Measurements from ENCODE around the gene FSTL4. TPM values are rescaled to one million over a fixed set of nuclear protein-coding genes. Genes with fewer than 3 reads are reported as not detected.

FSTL4 gene
- total RNA-seq, 1 experiment from 2014 or later: not detected

- no peaks in the 10 kb centered on the region for H3K36me3 Mint-ChIP-seq (ENCODE audit: insufficient read depth, unreplicated experiment)
- no TSS peak for BruUV-seq (replicated peaks)
- H3K4me3 Mint-ChIP-seq (ENCODE audit: low read depth, unreplicated experiment): no peak overlapping the region
- DNase-seq: no peak
- TF ChIP-seq CTCF (IDR thresholded peaks at IDR 0.05; ENCODE audit: unreplicated experiment): no peak
- intact Hi-C loops (cut with micrococcal nuclease; ENCODE audit: unreplicated experiment): no loop called here
- CTCF ChIA-PET: interaction anchor here (0.5 kb wide), 1 partner anchor 386 kb away, joined by 3 read pairs; no protein-coding TSS in a partner anchor
- no peak overlapping the region for H3K27ac Mint-ChIP-seq (ENCODE audit: unreplicated experiment)
- H3K27me3 Mint-ChIP-seq (ENCODE audit: unreplicated experiment): peaks cover 32% of the 10 kb centered on the region
- no peaks in the 10 kb centered on the region for H3K4me1 Mint-ChIP-seq (ENCODE audit: low read depth, unreplicated experiment)
- no peaks in the 10 kb centered on the region for H3K9me3 Mint-ChIP-seq (ENCODE audit: low read depth, unreplicated experiment)
Observed at GRCh38 chr5:133655966-133656365, 43.6 kb upstream of the FSTL4 start.

DNA sequence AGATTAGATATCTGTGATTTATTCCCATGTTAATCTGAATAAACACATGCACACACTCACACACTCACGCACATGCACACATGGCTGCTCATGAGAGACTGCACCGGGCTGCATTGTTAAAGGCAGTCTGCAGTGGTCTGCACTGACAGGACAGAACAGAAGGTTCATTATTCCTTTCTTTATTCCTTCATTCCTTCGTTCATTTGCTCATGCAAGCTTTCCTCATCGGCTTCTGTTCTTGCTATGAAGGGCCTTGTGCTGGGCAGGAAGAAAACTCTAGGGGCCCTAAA, 41.4 kb upstream of the FSTL4 start:
- TF ChIP-seq CTCF (IDR thresholded peaks at IDR 0.05; ENCODE audit: unreplicated experiment): no peak
- CTCF ChIA-PET: no interaction called here
- no peak for DNase-seq
- no peak overlapping the region for H3K4me3 Mint-ChIP-seq (ENCODE audit: low read depth, unreplicated experiment)
- H3K9me3 Mint-ChIP-seq (ENCODE audit: low read depth, unreplicated experiment): no peaks in the 10 kb centered on the region
- H3K4me1 Mint-ChIP-seq (ENCODE audit: low read depth, unreplicated experiment): no peaks in the 10 kb centered on the region
- intact Hi-C loops (cut with micrococcal nuclease; ENCODE audit: unreplicated experiment): no loop called here
- H3K36me3 Mint-ChIP-seq (ENCODE audit: insufficient read depth, unreplicated experiment): no peaks in the 10 kb centered on the region
- H3K27ac Mint-ChIP-seq (ENCODE audit: unreplicated experiment): no peak overlapping the region
- H3K27me3 Mint-ChIP-seq (ENCODE audit: unreplicated experiment): peaks cover 38% of the 10 kb centered on the region
- BruUV-seq (replicated peaks): no TSS peak

DNA sequence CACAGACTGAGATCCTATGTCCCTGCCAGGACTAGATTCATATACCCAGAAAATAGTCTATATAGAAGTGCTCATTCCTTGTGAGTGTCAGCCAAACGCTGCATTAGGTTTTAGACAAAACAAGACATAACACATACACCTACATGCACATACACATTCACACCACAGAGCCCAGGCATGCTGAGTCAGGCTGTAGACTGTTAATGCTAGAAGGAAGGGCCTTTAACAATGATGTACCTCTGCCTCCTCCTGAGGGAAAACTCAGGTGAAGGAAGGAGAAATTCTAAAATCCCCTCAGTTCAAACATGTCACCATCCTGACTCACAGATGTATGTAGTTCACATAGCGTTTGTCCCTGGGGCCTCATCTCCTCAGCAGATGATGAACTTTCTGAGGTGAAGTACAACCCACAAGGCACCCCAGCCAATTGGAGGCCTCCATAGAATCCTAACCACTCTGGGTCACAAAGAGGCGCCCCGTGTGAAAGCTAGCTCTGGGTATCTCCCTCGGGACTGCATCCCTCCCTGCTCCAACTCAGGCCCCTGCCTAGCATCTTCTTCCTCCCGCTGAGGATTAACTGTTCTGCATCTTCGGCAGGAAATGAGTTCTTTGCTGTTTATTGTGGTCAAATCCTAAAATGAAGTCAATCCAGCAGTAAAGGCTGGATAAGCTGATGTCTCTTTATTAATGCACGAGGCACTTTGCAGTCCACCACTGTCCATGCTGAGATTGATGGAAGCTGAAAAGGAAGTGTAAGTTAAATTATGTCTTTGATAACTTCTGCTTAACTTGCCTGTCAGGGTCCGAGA, 40.8 kb upstream of the FSTL4 start:
- Mint-ChIP-seq H3K4me3 (ENCODE audit: low read depth, unreplicated experiment) (no peak overlapping the region), H3K27ac (ENCODE audit: unreplicated experiment) (no peak overlapping the region), H3K9me3 (ENCODE audit: low read depth, unreplicated experiment) (no peaks in the 10 kb centered on the region), H3K36me3 (ENCODE audit: insufficient read depth, unreplicated experiment) (no peaks in the 10 kb centered on the region), H3K4me1 (ENCODE audit: low read depth, unreplicated experiment) (no peaks in the 10 kb centered on the region), H3K27me3 (ENCODE audit: unreplicated experiment) (peaks cover 43% of the 10 kb centered on the region)
- BruUV-seq (replicated peaks): no TSS peak
- CTCF ChIA-PET: no interaction called here
- no peak for TF ChIP-seq CTCF (IDR thresholded peaks at IDR 0.05; ENCODE audit: unreplicated experiment)
- no peak for DNase-seq
- intact Hi-C loops (cut with micrococcal nuclease; ENCODE audit: unreplicated experiment): no loop called here

DNA sequence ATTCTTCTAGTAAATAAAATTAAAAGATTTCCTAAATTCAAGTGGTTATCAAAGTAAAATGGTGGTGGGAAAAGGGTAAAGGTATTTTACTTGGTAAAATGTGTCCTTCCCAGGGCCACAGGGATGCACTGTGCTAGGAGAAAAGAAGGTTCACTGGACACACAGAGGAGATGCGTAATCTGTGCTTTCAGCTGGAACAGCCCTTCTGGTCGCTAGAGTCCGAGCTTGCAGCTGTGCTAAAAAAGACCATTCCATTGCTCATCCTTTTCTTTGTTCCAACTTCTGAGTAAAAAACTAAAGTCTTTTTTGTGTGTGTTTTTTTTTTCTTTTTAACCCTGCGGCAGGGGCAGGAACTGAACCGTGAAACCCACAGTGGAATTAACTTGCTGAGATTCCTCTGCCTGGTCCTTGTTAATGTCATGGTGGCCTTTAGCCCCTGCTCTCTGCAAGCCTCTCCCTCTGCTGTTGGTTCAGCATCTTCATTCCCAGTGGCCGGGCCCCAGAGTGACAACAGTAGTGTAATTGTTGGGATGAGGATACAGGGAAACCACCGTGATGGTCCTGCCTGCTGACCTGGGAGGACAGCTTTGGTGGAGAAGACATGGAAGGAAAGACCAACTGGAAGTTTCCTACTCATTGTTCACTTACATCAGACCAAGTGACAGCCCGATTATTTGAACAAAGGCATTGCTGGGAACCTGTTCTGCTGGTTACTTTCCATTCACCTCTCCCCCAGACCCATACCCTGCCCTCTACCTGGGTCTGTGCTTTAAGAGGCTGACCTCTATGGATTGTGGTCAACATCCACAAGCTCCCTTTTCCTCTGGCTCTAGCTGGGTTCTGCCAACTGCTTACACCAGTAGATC, 31.9 kb upstream of the FSTL4 start:
- H3K9me3 Mint-ChIP-seq (ENCODE audit: low read depth, unreplicated experiment): no peaks in the 10 kb centered on the region
- DNase-seq: no peak
- H3K27ac Mint-ChIP-seq (ENCODE audit: unreplicated experiment): no peak overlapping the region
- no peak overlapping the region for H3K4me3 Mint-ChIP-seq (ENCODE audit: low read depth, unreplicated experiment)
- peaks cover 96% of the 10 kb centered on the region for H3K27me3 Mint-ChIP-seq (ENCODE audit: unreplicated experiment)
- CTCF ChIA-PET: no interaction called here
- no peaks in the 10 kb centered on the region for H3K4me1 Mint-ChIP-seq (ENCODE audit: low read depth, unreplicated experiment)
- intact Hi-C loops (cut with micrococcal nuclease; ENCODE audit: unreplicated experiment): no loop called here
- no peak for TF ChIP-seq CTCF (IDR thresholded peaks at IDR 0.05; ENCODE audit: unreplicated experiment)
- BruUV-seq (replicated peaks): no TSS peak
- no peaks in the 10 kb centered on the region for H3K36me3 Mint-ChIP-seq (ENCODE audit: insufficient read depth, unreplicated experiment)
